AG08396 (cell line): ENCODE data around the gene GPC6.
"Not testable (repeated sequence)": the region's sequence is repeated elsewhere in the genome, so short reads cannot be mapped to it uniquely, and the experiment has no call there.

Experiments
- DNase-seq: peaks from one replicate; pipeline ENCODE4 v3.0.0; 2012; ENCODE audit warnings: low spot score, mixed read lengths

The GPC6 gene

DNA sequence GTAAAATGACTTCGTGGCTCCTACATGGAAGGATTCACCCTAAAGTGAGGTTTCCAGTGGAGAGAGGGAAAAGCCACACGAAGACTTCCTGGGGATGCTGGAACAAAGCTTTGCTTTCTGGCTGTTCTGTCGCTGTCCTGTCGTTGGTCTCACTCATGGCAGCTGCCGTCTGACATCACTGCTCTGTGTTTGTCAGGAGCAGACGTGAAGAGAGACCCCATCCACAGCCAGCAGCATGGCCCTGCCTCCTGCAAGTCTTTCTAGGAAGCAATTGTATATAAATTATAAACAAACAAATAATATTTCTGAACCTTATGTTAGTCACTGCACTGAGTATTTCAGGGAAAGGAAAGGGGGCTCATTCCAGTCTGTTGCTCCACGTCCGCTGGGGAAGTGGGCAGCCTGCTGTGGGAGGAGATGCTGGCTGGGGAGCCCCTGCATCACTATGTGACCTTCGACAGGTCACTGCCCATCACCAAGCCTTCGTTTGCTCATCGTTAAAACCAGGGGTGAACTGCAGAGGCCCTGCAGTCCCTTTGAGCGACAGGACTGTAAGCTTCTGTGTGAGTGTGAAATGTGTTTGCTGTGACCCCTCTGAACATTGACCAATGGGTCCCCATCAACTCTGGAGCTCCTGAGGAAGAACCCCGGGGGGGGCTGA lies 1101.9 kb downstream of the GPC6 start:
- DNase-seq: no peak

DNA sequence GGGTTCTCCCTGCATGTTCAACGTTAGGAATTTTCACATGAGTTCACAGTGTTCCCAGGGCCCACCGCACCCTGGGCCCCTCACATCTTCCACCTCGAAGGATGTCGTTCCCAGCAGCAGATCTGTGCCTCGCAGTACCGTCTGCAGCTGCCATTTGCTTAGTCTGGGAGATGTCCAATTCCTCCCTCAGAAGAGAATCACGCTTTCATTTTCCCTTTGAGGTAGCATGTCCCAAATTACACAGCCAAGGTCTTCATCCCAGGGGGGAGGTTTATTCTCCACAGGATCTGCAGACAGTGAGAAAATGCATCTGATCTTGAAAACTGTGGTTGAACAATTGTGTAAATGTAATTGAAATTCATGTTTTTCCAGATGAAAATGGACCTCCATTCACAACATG lies 1102.7 kb downstream of the GPC6 start:
- no peak for DNase-seq

DNA sequence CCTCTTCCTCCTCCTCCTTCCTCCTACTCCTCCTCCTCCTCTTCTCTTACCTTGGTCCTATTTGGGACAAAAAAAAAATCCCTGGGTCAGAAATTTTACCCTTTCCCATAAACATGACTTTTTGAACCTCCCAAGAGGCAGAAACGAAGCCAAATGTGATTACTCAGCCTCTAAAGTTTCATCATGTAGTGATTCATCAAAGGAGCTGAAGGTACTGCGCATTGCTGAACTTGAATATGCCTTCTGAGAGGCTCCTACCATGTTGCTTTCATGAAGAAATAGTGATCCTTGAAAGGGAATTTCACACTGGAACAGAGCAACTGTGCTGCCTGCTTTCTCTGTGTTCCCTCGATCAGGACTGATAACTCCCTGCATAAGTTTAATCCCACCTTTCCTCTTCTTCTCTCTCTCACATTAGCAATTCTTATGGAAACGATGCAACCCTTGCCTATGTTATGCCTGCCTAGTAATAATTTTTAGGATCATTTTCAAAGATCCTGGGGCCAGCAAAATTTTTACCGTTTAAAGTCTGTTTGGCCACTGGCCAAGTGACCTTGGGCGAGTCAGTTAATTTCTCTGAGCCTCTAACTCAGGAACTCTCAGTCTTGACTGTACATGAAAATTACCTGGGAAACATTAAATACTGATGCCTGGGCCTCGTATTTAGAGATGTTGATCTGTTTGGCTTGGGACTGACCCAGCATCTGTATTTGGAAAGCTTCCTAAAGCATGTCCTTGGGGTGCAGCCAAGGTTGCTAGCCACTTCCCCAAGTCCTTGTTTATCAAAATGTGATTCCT lies 1103.3 kb downstream of the GPC6 start:
- peak; percentile 57 for DNase-seq

- no peak for DNase-seq
Measured at GRCh38 chr13:94330552-94331071, 1104.0 kb downstream of the GPC6 start.

- DNase-seq: no peak
Measured at GRCh38 chr13:94331281-94331680, 1104.7 kb downstream of the GPC6 start.

GRCh38 chr13:94332359-94333096 lies 1105.9 kb downstream of the GPC6 start:
- DNase-seq: no peak

DNA sequence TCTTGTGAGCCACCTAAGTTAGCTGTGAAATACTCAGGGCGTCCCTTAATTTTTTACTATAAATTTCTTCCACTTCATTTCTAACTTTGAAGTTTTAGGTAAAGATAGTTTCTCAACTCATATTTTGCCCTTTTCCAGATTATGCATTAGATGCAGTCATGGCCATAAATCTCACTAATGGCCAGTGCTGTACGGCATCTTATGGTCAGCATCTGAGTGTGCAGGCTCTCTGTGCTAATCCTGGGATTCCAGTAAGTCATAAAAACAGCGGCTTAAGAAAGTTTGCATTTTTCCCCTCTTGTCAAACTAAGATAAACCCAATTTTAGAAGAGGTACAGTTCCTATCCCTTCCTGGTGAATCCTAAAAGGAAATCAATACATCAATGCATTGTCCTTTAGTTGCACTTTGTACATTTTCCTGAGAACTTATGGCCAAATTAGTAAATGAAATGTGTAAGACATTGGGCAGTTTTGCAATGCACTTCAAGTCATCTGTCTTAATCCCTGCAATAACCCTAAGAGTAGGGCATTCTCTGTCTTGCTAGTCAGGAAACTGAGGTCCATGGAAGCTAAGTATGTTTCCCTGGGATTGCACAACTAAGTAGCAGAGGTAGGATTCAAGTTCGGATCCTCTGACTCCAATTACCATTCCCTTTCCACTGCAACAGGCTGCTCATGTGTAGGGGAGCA lies 1106.7 kb downstream of the GPC6 start:
- DNase-seq: no peak

- no peak for DNase-seq
Measured at GRCh38 chr13:94335761-94336526, 1109.3 kb downstream of the GPC6 start.

GRCh38 chr13:94339116-94339687 lies 1112.6 kb downstream of the GPC6 start:
- no peak for DNase-seq

DNA sequence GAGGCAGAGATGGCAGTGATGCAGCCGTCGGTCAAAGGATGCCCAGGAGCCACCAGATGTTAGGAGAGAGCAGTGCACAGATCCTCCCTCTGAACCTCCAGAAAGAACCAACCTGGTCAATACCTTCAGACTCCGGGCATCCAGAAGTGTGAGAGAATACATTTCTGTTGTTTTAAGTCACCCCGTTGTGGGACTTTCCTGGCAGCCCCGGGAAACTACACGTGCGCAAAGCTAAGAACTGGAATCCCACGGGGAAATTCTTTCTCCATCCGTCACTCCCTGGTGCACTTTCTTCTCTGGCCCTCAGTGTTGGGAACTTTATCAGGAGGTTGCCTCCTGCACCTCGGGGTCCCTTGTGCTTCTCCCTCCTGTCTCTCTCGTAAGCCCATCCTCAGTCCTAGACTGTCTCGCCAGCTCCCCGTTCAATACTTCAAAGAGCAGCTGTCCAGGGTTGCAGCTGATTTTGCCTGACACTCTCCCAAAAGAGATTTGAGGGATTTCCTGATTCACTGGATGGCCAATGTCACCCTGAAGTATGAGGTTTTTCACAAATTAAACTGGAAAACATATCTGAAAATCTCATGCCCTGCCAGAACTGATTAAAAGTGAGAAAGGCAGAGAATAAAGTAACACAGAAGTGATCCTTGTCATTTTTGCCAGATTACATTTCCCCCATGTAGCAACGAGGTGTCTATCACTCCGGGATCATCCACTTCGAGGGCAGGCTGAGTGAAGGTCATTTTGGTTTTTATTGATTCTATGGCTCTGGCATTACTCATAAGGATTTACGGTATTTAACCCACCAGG lies 1116.0 kb downstream of the GPC6 start:
- DNase-seq: no peak

DNA sequence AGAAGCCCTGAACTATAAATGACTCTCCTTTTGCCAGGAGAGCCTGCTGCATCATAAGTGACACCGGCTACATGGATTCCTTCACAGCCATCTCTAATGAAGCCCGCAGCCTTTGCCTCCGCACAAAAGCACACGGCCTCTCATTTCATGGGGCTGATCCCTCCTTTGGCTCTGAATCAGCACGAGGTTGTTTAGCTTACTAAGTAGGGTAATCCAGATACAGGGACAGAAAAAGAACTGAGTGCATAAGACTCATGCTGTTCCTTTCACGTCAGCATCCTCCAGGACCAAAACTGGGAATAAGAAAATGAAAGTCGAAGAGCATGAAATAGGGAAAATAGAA lies 1116.6 kb downstream of the GPC6 start:
- no peak for DNase-seq

DNA sequence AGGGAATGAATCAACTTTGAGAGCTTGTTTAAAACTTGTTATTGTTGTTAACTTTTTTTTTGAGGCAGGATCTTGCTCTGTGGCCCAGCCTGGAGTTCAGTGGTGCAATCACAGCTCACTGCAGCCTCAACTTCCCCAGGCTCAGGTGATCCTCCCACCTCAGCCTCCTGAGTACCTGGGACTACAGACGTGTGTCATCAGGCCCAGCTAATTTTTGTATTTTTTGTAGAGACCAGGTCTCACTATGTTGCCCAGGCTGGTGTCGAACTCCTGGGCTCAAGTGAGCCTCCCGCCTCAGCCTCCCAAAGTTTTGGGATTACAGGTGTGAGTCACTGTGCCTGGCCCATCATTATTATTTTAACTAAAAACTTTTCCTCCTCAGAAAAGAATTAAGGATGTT lies 1117.1 kb downstream of the GPC6 start:
- not testable (repeated sequence) for DNase-seq

DNA sequence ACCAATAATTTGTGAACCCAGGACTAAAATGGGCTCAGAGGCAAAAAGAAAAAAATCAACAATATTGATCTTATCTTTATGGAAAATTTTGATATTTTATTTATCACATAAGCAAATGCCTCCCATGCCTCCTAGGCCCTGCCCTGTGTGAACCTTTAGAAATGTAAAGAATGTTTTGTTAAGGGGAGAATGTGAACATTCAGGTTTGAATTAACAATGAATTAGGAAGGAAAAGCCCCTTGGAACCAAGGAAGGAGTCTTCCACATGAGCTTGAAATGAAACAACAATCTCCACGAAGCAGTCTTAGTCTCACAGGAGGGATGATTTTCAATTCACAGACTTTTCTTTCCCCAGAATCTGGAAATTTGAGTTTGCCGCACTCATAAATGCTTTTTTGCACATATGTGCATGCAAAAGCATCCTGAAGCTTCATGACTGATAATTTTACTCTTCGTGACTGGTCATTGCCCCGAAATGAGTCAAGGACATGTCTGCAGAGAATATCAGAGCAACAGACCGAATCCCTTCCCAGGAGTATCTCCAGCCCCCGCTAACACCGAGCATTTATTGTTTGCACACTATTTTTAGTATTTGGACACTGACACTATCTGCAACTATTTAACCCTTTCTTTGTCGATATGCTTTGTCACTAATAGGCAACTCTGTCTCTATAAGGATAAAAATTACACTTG lies 1117.7 kb downstream of the GPC6 start:
- no peak for DNase-seq

GRCh38 chr13:94345374-94346195 lies 1119.0 kb downstream of the GPC6 start:
- DNase-seq: no peak

- DNase-seq: no peak
Measured at GRCh38 chr13:94346261-94347019, 1119.8 kb downstream of the GPC6 start.

- peak; percentile 53 for DNase-seq
Measured at GRCh38 chr13:94351292-94351990, 1124.8 kb downstream of the GPC6 start.

DNA sequence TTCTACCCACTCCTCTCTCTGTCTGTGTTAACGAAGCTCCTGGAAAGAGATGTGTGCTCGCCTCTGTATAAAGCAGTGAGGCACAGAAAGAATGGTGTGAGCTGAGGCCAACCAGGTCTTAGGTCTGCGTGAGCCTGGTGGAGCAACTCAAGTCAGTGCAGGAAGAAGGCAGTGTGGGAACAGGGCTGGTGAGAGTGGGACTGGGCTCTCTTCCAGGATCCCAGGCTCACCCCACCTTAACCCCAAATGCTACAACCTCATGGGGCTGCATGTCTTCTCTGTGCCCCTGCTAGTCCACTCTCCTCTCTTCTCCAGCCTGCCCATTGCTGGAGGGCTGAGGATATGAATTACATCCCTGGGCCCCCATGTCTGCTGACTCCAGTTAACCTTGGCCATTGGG lies 1125.5 kb downstream of the GPC6 start:
- no peak for DNase-seq
